Naive thymus-derived CD4-positive, alpha-beta T cell (primary cell): ENCODE measurements around the gene RAB40AL. TPM values are rescaled to one million over a fixed set of nuclear protein-coding genes. Genes with fewer than 3 reads are reported as not detected.

Source experiments
- ATAC-seq: fragments of 150-1000 bp; cut with Tn5 transposase; 2 replicates; pipeline ENCODE4 v1.10.0; 2021; ENCODE audit warnings: mild to moderate bottlenecking, moderate library complexity
- CTCF ChIA-PET: fragments of 350-600 bp; sonication (Branson Sonifier 250); formaldehyde crosslinking; loops from one replicate; lab custom pipeline; 2021; ENCODE audit warnings: antibody characterized with exemption; lab: Charles Lee
- POLR2A ChIA-PET: fragments of 350-600 bp; sonication (Branson Sonifier 250); formaldehyde crosslinking; loops from one replicate; lab custom pipeline; 2021; ENCODE audit warnings: antibody characterized with exemption, inconsistent platforms; lab: Charles Lee
- DNase-seq, 9 donors: peaks; one replicate each; pipeline versions ENCODE4 v3.0.0 to v3.0.0-alpha.2; 2020 to 2022; ENCODE audit warnings: mixed read lengths in 1 of 9
- H3K27ac ChIP-seq: one replicate; pipeline ENCODE4 v1.7.0; 2013; ENCODE audit warnings: mild to moderate bottlenecking, low read depth, low read length, moderate library complexity
- H3K27me3 ChIP-seq, 2 donors: one replicate each; pipeline ENCODE4 v1.7.0; 2013; ENCODE audit warnings: low read length in 2 of 2, mild to moderate bottlenecking in 2 of 2, moderate library complexity in 2 of 2; ENCODE audit not compliant: control insufficient read depth in 2 of 2, insufficient read depth in 2 of 2
- H3K36me3 ChIP-seq, 3 experiments: 1 replicate in 2 of 3; 2 replicates in 1 of 3; pipeline ENCODE4 v1.7.0; 2013; ENCODE audit warnings: low read length in 3 of 3, mild to moderate bottlenecking in 3 of 3, moderate library complexity in 1 of 3; ENCODE audit not compliant: insufficient read depth in 3 of 3, control insufficient read depth in 2 of 3
- H3K4me1 ChIP-seq, 2 donors: one replicate each; pipeline ENCODE4 v1.7.0; 2013; ENCODE audit warnings: low read length in 2 of 2, mild to moderate bottlenecking in 2 of 2, moderate library complexity in 1 of 2; ENCODE audit not compliant: control insufficient read depth in 2 of 2, insufficient read depth in 2 of 2
- H3K4me3 ChIP-seq: 2 replicates; pipeline ENCODE4 v1.7.0; 2013; ENCODE audit warnings: mild to moderate bottlenecking, low read length
- H3K9me3 ChIP-seq, 3 experiments: 1 replicate in 2 of 3; 2 replicates in 1 of 3; pipeline ENCODE4 v1.7.0; 2013; ENCODE audit warnings: low read length in 3 of 3; ENCODE audit not compliant: control insufficient read depth in 2 of 3
- H3K27ac Mint-ChIP-seq, 9 donors: one replicate each; pipeline ENCODE4 v1.8.0; 2020 to 2022; ENCODE audit warnings: mixed read lengths in 9 of 9, mild to moderate bottlenecking in 8 of 9, moderate library complexity in 5 of 9, inconsistent platforms in 2 of 9
- H3K27me3 Mint-ChIP-seq, 5 donors: one replicate each; pipeline ENCODE4 v1.8.0; 2021 to 2022; ENCODE audit warnings: mixed read lengths in 5 of 5, mild to moderate bottlenecking in 1 of 5
- H3K36me3 Mint-ChIP-seq, 5 donors: one replicate each; pipeline ENCODE4 v1.8.0; 2020 to 2022; ENCODE audit warnings: mixed read lengths in 5 of 5, mild to moderate bottlenecking in 3 of 5, inconsistent platforms in 1 of 5
- H3K4me1 Mint-ChIP-seq, 7 donors: one replicate each; pipeline ENCODE4 v1.8.0; 2020 to 2022; ENCODE audit warnings: mixed read lengths in 7 of 7, mild to moderate bottlenecking in 3 of 7, inconsistent platforms in 1 of 7
- H3K4me3 Mint-ChIP-seq, 10 donors: one replicate each; pipeline ENCODE4 v1.8.0; 2020 to 2022; ENCODE audit warnings: mild to moderate bottlenecking in 10 of 10, mixed read lengths in 10 of 10, moderate library complexity in 6 of 10, inconsistent platforms in 2 of 10
- H3K9me3 Mint-ChIP-seq, 11 donors: one replicate each; pipeline ENCODE4 v1.8.0; 2020 to 2022; ENCODE audit warnings: mixed read lengths in 11 of 11, mild to moderate bottlenecking in 4 of 11, inconsistent platforms in 1 of 11, moderate library complexity in 1 of 11
- intact Hi-C, 2 donors: fragments of 100-400 bp; cut with micrococcal nuclease; formaldehyde crosslinking; loops; one replicate each; pipeline ENCODE4 v1.15.1; 2023
- polyA plus RNA-seq, 2 donors: library from polyadenylated mRNA; unstranded; fragments of 300-500 nt; fragmentation: Illumina TruSeq; gene quantifications; one replicate each; pipeline ENCODE4 v1.2.3, GENCODE V29; 2021
- total RNA-seq, 6 experiments: library from RNA in 5 of 6; stranded (reverse) in 5 of 6; gene quantifications; 1 replicate in 5 of 6; 2 replicates in 1 of 6; pipeline ENCODE4 v1.2.3 and lab custom pipeline; 2021 to 2026

The RAB40AL gene
- total and polyA plus RNA-seq, 7 experiments from 2014 or later = 0.37 to 0.48 (median 0.46) TPM; not detected in 4

DNA sequence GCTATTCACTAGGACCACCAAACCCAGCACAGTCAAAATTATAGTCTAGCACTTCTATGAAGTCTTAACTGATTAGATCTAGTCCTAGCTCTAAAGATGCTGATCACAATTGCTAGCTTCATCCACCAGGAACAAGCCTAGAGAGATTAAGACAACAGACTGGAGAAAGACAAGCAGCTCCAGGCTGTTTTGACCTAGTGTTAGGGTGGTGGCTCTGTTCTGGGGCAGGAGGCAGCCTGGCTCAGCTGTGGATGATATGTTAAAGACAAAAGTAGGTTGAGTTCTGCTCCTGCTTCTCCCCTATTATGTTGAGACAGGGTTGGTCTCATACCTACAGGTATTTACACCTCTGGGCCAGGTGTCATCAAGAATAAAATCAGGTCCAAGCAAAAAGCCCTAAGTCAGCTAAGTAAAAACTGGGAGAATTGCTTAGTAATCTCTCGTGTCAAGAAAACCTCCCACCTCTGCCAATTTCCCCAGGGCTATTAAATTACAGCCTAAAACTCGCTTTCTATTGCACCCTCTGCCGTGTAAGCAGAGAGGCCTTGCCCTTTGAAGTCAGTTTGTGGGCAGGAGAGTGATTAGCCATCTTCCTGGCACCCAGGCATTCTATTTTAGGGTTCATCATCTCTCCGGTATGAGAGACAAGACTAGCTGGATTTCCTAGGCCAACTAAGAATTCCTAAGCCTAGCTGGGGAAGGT, 39.9 kb downstream of the RAB40AL start:
- Mint-ChIP-seq H3K4me3 (no peak overlapping the region), H3K27ac (no peak overlapping the region), H3K9me3 (peaks cover 0 to 16% (median 4%) of the 10 kb centered on the region in 11 donors), H3K27me3 (peaks cover 0 to 9% (median 4%) of the 10 kb centered on the region in 5 donors), H3K36me3 (peaks cover 0 to 6% (median 0%) of the 10 kb centered on the region in 5 donors), H3K4me1 (no peaks in the 10 kb centered on the region)
- ChIA-PET CTCF (interaction anchor here (0.8 kb wide), 1 partner anchor 26 kb away, joined by 3 read pairs; no protein-coding TSS in a partner anchor), POLR2A (no interaction called here)
- Histone ChIP-seq H3K36me3 (no peaks in the 10 kb centered on the region), H3K4me1 (no peaks in the 10 kb centered on the region), H3K9me3 (no peaks in the 10 kb centered on the region), H3K27me3 (no peaks in the 10 kb centered on the region), H3K4me3 (no peak overlapping the region), H3K27ac (no peak overlapping the region)
- ATAC-seq (no peak), DNase-seq (no peak)
- intact Hi-C loops = no loop called here

DNA sequence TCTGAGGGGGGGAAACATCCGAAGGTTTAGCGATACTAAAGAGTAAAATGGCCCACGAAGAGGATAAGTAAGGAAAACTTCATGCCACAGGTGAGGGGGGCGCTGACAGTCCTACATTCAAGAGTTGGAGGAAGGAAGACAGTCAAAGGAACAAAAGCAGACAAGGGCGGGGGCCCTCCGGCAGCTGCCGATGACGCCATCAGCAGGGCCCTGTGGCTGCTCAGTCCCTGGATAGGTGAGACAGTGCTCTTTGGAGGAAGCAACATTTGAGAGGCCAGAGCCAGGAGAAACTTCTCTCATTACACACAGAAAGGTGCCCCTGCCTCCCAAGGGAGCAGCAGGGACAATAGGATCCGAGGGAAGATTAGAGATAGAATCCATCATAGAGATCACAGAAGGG, 41.5 kb downstream of the RAB40AL start:
- Histone ChIP-seq H3K36me3 (no peaks in the 10 kb centered on the region), H3K9me3 (no peaks in the 10 kb centered on the region), H3K4me3 (no peak overlapping the region), H3K4me1 (no peaks in the 10 kb centered on the region), H3K27ac (no peak overlapping the region), H3K27me3 (no peaks in the 10 kb centered on the region)
- DNase-seq (no peak), ATAC-seq (no peak)
- Mint-ChIP-seq H3K27me3 (peaks cover 0 to 4% (median under 1%) of the 10 kb centered on the region in 5 donors), H3K4me3 (no peak overlapping the region), H3K4me1 (no peaks in the 10 kb centered on the region), H3K9me3 (peaks cover 0 to 5% (median under 1%) of the 10 kb centered on the region in 11 donors), H3K27ac (no peak overlapping the region), H3K36me3 (peaks cover 0 to 1% (median 0%) of the 10 kb centered on the region in 5 donors)
- CTCF ChIA-PET = no interaction called here
- POLR2A ChIA-PET = no interaction called here
- intact Hi-C loops = no loop called here

- intact Hi-C loops = no loop called here
- ChIA-PET CTCF (no interaction called here), POLR2A (no interaction called here)
- ATAC-seq = no peak
- Mint-ChIP-seq H3K9me3 (peaks cover 0 to 4% (median 0%) of the 10 kb centered on the region in 11 donors), H3K4me3 (no peak overlapping the region), H3K27me3 (no peaks in the 10 kb centered on the region), H3K36me3 (no peaks in the 10 kb centered on the region), H3K27ac (no peak overlapping the region), H3K4me1 (no peaks in the 10 kb centered on the region)
- H3K36me3 ChIP-seq = no peaks in the 10 kb centered on the region
- no peaks in the 10 kb centered on the region for H3K4me1 ChIP-seq
- no peaks in the 10 kb centered on the region for H3K27me3 ChIP-seq
- no peak overlapping the region for H3K4me3 ChIP-seq
- no peak for DNase-seq
- no peak overlapping the region for H3K27ac ChIP-seq
- H3K9me3 ChIP-seq = no peaks in the 10 kb centered on the region
Observed at GRCh38 chrX:102979536-102979935, 42.5 kb downstream of the RAB40AL start.

GRCh38 chrX:102983205-102983604, 46.1 kb downstream of the RAB40AL start:
- Mint-ChIP-seq H3K4me3 (no peak overlapping the region), H3K27me3 (no peaks in the 10 kb centered on the region), H3K36me3 (no peaks in the 10 kb centered on the region), H3K9me3 (peaks cover 0 to 4% (median 0%) of the 10 kb centered on the region in 11 donors), H3K27ac (no peak overlapping the region), H3K4me1 (no peaks in the 10 kb centered on the region)
- H3K27ac ChIP-seq = no peak overlapping the region
- intact Hi-C loops = no loop called here
- no peaks in the 10 kb centered on the region for H3K27me3 ChIP-seq
- H3K36me3 ChIP-seq = no peaks in the 10 kb centered on the region
- POLR2A ChIA-PET = no interaction called here
- CTCF ChIA-PET = no interaction called here
- no peaks in the 10 kb centered on the region for H3K4me1 ChIP-seq
- no peak for ATAC-seq
- no peak overlapping the region for H3K4me3 ChIP-seq
- H3K9me3 ChIP-seq = no peaks in the 10 kb centered on the region
- DNase-seq = no peak

DNA sequence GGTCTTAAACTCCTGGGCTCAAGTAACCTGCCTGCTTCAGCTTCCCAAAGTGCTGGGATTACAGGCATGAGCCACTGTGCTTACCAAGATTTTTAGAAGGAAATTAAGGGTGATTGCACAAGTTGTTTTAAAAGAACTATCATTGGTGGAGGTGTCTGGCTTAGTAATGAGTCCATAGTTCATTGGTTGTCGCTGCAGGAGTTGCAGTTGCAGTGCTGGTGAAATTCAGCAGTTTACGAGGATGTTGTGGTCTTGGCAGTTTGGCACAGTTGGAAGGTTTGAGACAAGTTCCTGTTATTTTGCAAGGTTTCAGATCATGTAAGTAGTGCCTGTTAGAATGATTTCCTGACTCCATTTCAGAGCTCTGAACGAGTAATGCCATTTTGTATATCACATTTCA, 48.1 kb downstream of the RAB40AL start:
- no peaks in the 10 kb centered on the region for H3K36me3 Mint-ChIP-seq

More for the DNA sequence above, 48.1 kb downstream of the RAB40AL start:
- H3K4me1 ChIP-seq = no peaks in the 10 kb centered on the region
- no peaks in the 10 kb centered on the region for H3K9me3 ChIP-seq
- no peak overlapping the region for H3K27ac Mint-ChIP-seq
- peaks cover 0 to 4% (median 0%) of the 10 kb centered on the region in 11 donors for H3K9me3 Mint-ChIP-seq
- ATAC-seq (no peak), DNase-seq (no peak)
- H3K4me3 Mint-ChIP-seq = no peak overlapping the region
- intact Hi-C loops = no loop called here
- POLR2A ChIA-PET = no interaction called here
- no peak overlapping the region for H3K27ac ChIP-seq
- H3K4me3 ChIP-seq = no peak overlapping the region
- no peaks in the 10 kb centered on the region for H3K36me3 ChIP-seq
- H3K27me3 Mint-ChIP-seq = no peaks in the 10 kb centered on the region
- H3K27me3 ChIP-seq = no peaks in the 10 kb centered on the region
- no peaks in the 10 kb centered on the region for H3K4me1 Mint-ChIP-seq
- CTCF ChIA-PET = no interaction called here

Other genes starting within 250 kb of the RAB40AL start
- 1 to 10 TPM in 4 of 5 experiments, under 1 TPM in 1; 0.29 to 5.7 (median 2.1) TPM for gene GPRASP2, start 224.8 kb upstream of the RAB40AL start, total RNA-seq
- gene GPRASP2, start 224.8 kb upstream of the RAB40AL start, polyA plus RNA-seq = 1 to 10 TPM; 4.4 to 9.3 TPM
- gene GPRASP3, start 216.5 kb upstream of the RAB40AL start, total RNA-seq = 1 to 10 TPM; 1.5 to 3.5 (median 1.9) TPM
- 1 to 10 TPM in 1 of 2 donors, under 1 TPM in 1; 0.39 to 1.4 TPM for gene GPRASP3, start 216.5 kb upstream of the RAB40AL start, polyA plus RNA-seq
- gene BEX1, start 126.9 kb downstream of the RAB40AL start, total RNA-seq = 1 to 10 TPM in 2 of 5 experiments, under 1 TPM in 1, not detected in 2; 0.43 to 1.5 (median 1.0) TPM
- gene BEX1, start 126.9 kb downstream of the RAB40AL start, polyA plus RNA-seq = under 1 TPM; 0.25 to 0.49 TPM
- gene NXF3, start 155.9 kb downstream of the RAB40AL start, total RNA-seq = not detected
- not detected for gene NXF3, start 155.9 kb downstream of the RAB40AL start, polyA plus RNA-seq